Measurements from ENCODE around the gene FAM78B. TPM values are rescaled to one million over a fixed set of nuclear protein-coding genes. Genes with fewer than 3 reads are reported as not detected.

FAM78B gene
- total and polyA plus RNA-seq, 2 of the 8 experiments (the other 6 are each of a cell fraction or from before 2014, with no cell fraction given): 2.3 to 3.6 TPM

DNA sequence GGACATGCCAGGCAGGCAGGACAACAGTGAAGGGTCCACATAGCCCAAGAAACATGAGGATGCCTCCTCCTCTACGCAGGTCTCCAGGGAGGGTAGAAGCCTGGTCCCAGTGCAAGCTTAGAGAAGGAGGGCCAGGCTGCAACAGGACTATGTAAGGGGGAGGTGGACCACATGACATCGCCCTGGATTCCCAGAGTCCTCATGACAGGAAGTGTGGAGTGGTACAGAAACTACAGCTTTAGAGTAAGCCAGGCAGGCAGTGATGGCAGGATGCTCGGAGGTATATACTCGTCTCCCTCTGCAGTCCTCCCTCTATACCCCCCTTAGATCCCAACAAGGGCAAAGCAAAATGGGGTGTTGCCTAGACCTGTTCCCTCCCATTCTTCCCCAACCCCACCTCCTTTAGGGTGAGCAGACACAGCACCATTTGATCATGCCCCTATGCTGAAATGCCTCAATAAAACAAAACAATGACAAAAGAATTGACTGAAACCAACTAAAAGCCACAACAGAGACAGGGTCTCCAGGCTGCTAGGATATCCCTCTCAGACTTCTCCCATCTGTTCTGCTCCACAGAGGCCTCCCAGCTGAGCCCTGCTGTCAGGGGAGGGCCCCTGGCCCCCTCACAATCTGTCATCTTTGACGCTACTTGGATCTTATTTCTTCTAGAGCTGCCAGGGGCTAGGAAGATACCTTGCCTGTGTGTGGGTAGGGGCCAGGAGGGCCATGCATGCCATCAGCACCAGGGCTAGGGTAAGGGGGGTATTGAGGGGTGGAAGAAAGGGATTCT, 13.1 kb downstream of the FAM78B start:
- Histone ChIP-seq H2BK12ac (ENCODE audit: low read depth, low read length) (no peak overlapping the region), H3K4me3 (ENCODE audit: extremely low read depth in 1 of 4, insufficient read depth in 2 of 4, low read depth in 3 of 4, low read length in 4 of 4) (no peak overlapping the region), H4K5ac (ENCODE audit: insufficient read length, low read depth, low read length) (no peak overlapping the region), H3K27ac (ENCODE audit: low read depth, low read length) (no peak overlapping the region), H2AFZ (ENCODE audit: low read length) (no peak overlapping the region), H3K9ac (replicated peaks in 1 of 4; ENCODE audit: extremely low read depth in 1 of 4, low read depth in 3 of 4, low read length in 3 of 4) (no peak overlapping the region), H3K4ac (replicated peaks; ENCODE audit: insufficient read length, low read depth, low read length) (no peak overlapping the region), H3K23me2 (ENCODE audit: low read depth, low read length) (no peaks in the 10 kb centered on the region), H2BK5ac (ENCODE audit: low read depth, low read length) (no peak overlapping the region), H4K8ac (ENCODE audit: extremely low read depth, insufficient read depth, low read length) (no peak overlapping the region; the same call in 1 of the 2 replicates), H3K14ac (ENCODE audit: insufficient read length) (no peak overlapping the region), H3K4me2 (ENCODE audit: insufficient read depth in 1 of 2, low read depth in 2 of 2, low read length in 2 of 2) (no peak overlapping the region), H4K91ac (replicated peaks; ENCODE audit: insufficient read length, low read length) (no peak overlapping the region), H3K56ac (replicated peaks; ENCODE audit: insufficient read length, low read depth, low read length) (no peak overlapping the region), H3K36me3 (ENCODE audit: control insufficient read depth in 2 of 4, insufficient read depth in 4 of 4, low read length in 3 of 4) (no peaks in the 10 kb centered on the region), H4K20me1 (replicated peaks in 1 of 2; ENCODE audit: control insufficient read depth in 1 of 2, insufficient read depth in 2 of 2, low read length in 2 of 2) (no peaks in the 10 kb centered on the region), H3K9me3 (ENCODE audit: insufficient read depth in 2 of 2, low read depth in 1 of 2, low read length in 1 of 2) (no peaks in the 10 kb centered on the region), H3K79me2 (ENCODE audit: control insufficient read depth in 1 of 2, insufficient read depth in 2 of 2, low read length in 2 of 2) (no peaks in the 10 kb centered on the region; a peak in 1 of 4 replicates), H3K27me3 (replicated peaks in 1 of 4; ENCODE audit: control insufficient read depth in 3 of 4, extremely low read depth in 1 of 4, insufficient read depth in 3 of 4, low read length in 3 of 4) (no peaks in the 10 kb centered on the region), H2BK120ac (replicated peaks; ENCODE audit: low read depth, low read length) (no peak overlapping the region), H3K23ac (ENCODE audit: insufficient read length) (no peak overlapping the region), H2BK15ac (ENCODE audit: low read length) (no peak overlapping the region), H3K18ac (ENCODE audit: extremely low read depth, low read length) (no peak overlapping the region), H3K79me1 (ENCODE audit: low read depth, low read length) (peaks cover 5% of the 10 kb centered on the region; the same call in 1 of the 2 replicates), H3K4me1 (replicated peaks in 1 of 4; ENCODE audit: control insufficient read depth in 3 of 4, insufficient read depth in 4 of 4, low read length in 3 of 4) (no peaks in the 10 kb centered on the region), H2AK5ac (ENCODE audit: low read depth, low read length) (no peak overlapping the region), H2BK20ac (ENCODE audit: low read length) (no peak overlapping the region)
- CTCF ChIA-PET (ENCODE audit: partially characterized antibody): interaction anchor here (0.9 to 2.1 kb wide), 4 partner anchors 8 to 33 kb away, joined by 3 to 8 read pairs (median 6); no protein-coding TSS in a partner anchor
- POLR2A ChIA-PET (ENCODE audit: partially characterized antibody): no interaction called here
- WGBS, 2 experiments (ENCODE audit: extremely low coverage in 1 of 2, insufficient coverage in 1 of 2, insufficient read length in 1 of 2, insufficient replicate concordance in 2 of 2, low coverage in 1 of 2, low lambda C conversion rate in 2 of 2, missing lambda C conversion rate in 1 of 2): 75% methylated on average over 5 of the region's 5 CpGs; no CpG with 5 or more reads in 1 of the 2 experiments
- DNase-seq (ENCODE audit: low read depth in 1 of 2, low spot score in 2 of 2) (no peak), FAIRE-seq (no peak)
- TF ChIP-seq EGR1 (IDR thresholded peaks at IDR 0.05; ENCODE audit: borderline replicate concordance, low read depth, low read length): no peak
- TF ChIP-seq RNF2 (IDR thresholded peaks at IDR 0.05; ENCODE audit: borderline replicate concordance, low read depth, low read length, missing control alignments, poor library complexity, severe bottlenecking): no peak
- no peak for TF ChIP-seq JUND (IDR thresholded peaks at IDR 0.05; ENCODE audit: low read length)
- TF ChIP-seq ATF3 (IDR thresholded peaks at IDR 0.05; ENCODE audit: insufficient read depth, low read depth, low read length): no peak
- no peak for TF ChIP-seq SP4 (IDR thresholded peaks at IDR 0.05; ENCODE audit: low read length)
- TF ChIP-seq CHD2 (IDR thresholded peaks at IDR 0.05; ENCODE audit: low read length): no peak
- TF ChIP-seq SUZ12 (IDR thresholded peaks at IDR 0.05; ENCODE audit: low read length): no peak
- no peak for TF ChIP-seq KDM1A (IDR thresholded peaks at IDR 0.05; ENCODE audit: borderline replicate concordance, low read length)
- TF ChIP-seq YY1 (IDR thresholded peaks at IDR 0.05; ENCODE audit: low read depth, low read length): no peak
- TF ChIP-seq BACH1 (IDR thresholded peaks at IDR 0.05; ENCODE audit: low read length): no peak
- TF ChIP-seq TEAD4 (IDR thresholded peaks at IDR 0.05; ENCODE audit: low read depth, low read length): no peak
- no peak for TF ChIP-seq BCL11A (IDR thresholded peaks at IDR 0.05; ENCODE audit: low read depth in 2 of 2, low read length in 2 of 2)
